Measurements from ENCODE around the gene NEK1.
A peak's percentile ranks its signal among the peaks of the same experiment; 100 is the strongest.

Gene NEK1

DNA sequence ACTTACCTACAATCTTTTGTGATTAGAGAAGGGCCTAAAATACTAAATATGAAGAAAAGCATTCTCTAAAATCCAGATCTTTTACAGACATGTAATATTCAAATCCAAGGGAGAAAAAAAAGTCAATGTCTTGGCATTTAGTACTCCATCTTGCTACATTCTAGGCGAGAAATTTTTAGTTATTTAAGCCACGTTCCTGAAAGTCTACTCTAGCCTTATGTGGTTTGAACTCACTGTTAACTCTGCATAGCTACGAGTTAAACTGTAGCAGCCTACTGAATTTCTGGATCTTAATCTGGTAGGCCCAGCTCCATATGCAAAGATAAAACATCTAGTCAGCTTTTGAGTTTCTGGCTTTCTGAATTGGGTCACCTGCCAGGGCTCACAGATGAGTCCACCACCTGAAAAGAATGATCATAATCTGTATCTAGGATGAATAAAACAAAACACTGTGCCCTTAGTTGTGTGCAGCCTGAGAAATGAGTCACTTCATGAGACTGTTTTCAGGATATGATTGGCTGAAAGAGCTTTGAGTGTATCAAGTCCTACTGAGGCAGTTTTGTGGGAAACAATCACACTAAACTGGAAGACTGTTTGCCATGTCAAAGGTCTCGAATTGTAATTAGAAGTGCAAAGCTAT lies 3.2 kb upstream of the NEK1 start:
- no peak overlapping the region for H3K4me3 ChIP-seq (ENCODE audit: low read depth, low read length)
- TF ChIP-seq, protein P1, sequence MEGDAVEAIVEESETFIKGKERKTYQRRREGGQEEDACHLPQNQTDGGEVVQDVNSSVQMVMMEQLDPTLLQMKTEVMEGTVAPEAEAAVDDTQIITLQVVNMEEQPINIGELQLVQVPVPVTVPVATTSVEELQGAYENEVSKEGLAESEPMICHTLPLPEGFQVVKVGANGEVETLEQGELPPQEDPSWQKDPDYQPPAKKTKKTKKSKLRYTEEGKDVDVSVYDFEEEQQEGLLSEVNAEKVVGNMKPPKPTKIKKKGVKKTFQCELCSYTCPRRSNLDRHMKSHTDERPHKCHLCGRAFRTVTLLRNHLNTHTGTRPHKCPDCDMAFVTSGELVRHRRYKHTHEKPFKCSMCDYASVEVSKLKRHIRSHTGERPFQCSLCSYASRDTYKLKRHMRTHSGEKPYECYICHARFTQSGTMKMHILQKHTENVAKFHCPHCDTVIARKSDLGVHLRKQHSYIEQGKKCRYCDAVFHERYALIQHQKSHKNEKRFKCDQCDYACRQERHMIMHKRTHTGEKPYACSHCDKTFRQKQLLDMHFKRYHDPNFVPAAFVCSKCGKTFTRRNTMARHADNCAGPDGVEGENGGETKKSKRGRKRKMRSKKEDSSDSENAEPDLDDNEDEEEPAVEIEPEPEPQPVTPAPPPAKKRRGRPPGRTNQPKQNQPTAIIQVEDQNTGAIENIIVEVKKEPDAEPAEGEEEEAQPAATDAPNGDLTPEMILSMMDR (IDR thresholded peaks at IDR 0.05; ENCODE audit: low read depth, low read length) = no peak
- in situ Hi-C loops (cut with HindIII; ENCODE audit: low sequenced_read_pairs) = no loop called here
- peak; percentile 31 for DNase-seq (ENCODE audit: low read depth, low spot score)

- peak overlapping the region; percentile 92 for H3K4me3 ChIP-seq (ENCODE audit: low read depth, low read length)
- in situ Hi-C loops (cut with HindIII; ENCODE audit: low sequenced_read_pairs) = no loop called here
- DNase-seq (ENCODE audit: low read depth, low spot score) = peak; percentile 85
- TF ChIP-seq, protein P1 (IDR thresholded peaks at IDR 0.05; ENCODE audit: low read depth, low read length) = peak; percentile 79
Measured at GRCh38 chr4:169612871-169613859, 782 bp upstream of the NEK1 start.

DNA sequence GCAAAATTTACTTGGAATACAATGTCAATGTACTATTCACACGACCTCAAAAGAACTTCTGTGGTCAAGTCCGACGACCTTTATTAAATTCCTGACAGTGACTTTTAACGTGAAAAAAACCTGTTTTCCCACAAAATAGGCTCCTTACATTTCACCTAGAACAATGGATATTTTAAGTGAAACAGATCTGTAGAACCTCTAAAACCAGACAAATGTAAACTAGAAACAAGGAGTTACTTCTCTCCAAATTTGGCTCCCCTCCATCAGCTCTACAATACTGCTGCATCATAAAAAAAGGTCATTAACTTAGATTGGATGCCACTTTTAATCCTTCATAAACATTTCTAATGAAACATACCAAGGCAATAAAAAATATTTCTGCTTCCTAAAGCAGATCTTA lies 1.2 kb downstream of the NEK1 start:
- TF ChIP-seq, protein P1 (IDR thresholded peaks at IDR 0.05; ENCODE audit: low read depth, low read length) = no peak
- peak; percentile 23 for DNase-seq (ENCODE audit: low read depth, low spot score)
- in situ Hi-C loops (cut with HindIII; ENCODE audit: low sequenced_read_pairs) = no loop called here
- H3K4me3 ChIP-seq (ENCODE audit: low read depth, low read length) = peak overlapping the region; percentile 92

DNA sequence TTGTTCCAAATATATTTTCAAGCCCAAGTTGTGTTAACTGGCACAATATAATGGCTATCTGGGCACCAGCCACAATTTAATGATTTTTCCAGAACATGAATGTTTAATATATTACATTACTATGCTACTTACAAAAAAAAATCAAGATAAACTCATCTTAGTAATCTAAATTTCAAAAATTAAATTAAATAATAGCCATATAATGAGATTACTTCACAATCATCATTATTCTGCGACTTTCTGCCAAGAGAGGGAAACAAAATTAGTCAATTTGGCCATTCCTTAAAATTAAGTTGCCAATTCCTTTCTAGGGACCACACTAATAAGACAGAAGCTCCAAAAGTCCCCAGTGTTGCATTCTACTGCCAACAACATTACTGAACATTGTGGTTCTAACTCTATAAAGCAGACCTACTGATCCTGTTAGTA lies 7.5 kb downstream of the NEK1 start:
- TF ChIP-seq, protein P1 (IDR thresholded peaks at IDR 0.05; ENCODE audit: low read depth, low read length) = no peak
- peak; percentile 9 for DNase-seq (ENCODE audit: low read depth, low spot score)
- in situ Hi-C loops (cut with HindIII; ENCODE audit: low sequenced_read_pairs) = no loop called here

GRCh38 chr4:169604131-169604900 lies 8.1 kb downstream of the NEK1 start:
- DNase-seq (ENCODE audit: low read depth, low spot score) = peak; percentile 87
- in situ Hi-C loops (cut with HindIII; ENCODE audit: low sequenced_read_pairs) = no loop called here
- H3K4me3 ChIP-seq (ENCODE audit: low read depth, low read length) = no peak overlapping the region
- TF ChIP-seq, protein P1 (IDR thresholded peaks at IDR 0.05; ENCODE audit: low read depth, low read length) = no peak

More for the DNA sequence above, 7.5 kb downstream of the NEK1 start:
- H3K4me3 ChIP-seq (ENCODE audit: low read depth, low read length) = no peak overlapping the region

- no peak for DNase-seq (ENCODE audit: low read depth, low spot score)
- TF ChIP-seq, protein P1 (IDR thresholded peaks at IDR 0.05; ENCODE audit: low read depth, low read length) = no peak
- H3K4me3 ChIP-seq (ENCODE audit: low read depth, low read length) = no peak overlapping the region
- in situ Hi-C loops (cut with HindIII; ENCODE audit: low sequenced_read_pairs) = no loop called here
Measured at GRCh38 chr4:169603312-169603711, 9.1 kb downstream of the NEK1 start.

Measured in astrocyte of the spinal cord (primary cell).